Activated B cell treated with CpG ODN at 0.5 μM for 24 hours (primary cell): ENCODE results near the gene SLC35A3. TPM values are rescaled to one million over a fixed set of nuclear protein-coding genes. Genes with fewer than 3 reads are reported as not detected.

ENCODE experiments used
- ATAC-seq: fragments of 200-7000 bp; cut with Tn5 transposase; one replicate; pipeline ENCODE4 v1.10.0; 2021; ENCODE audit warnings: low read depth, mild to moderate bottlenecking, moderate library complexity
- CTCF ChIA-PET: fragments of 350-600 bp; sonication (Branson Sonifier 250); formaldehyde crosslinking; loops from one replicate; lab custom pipeline; 2021; ENCODE audit warnings: antibody characterized with exemption; lab: Charles Lee
- POLR2A ChIA-PET: fragments of 350-600 bp; sonication (Branson Sonifier 250); formaldehyde crosslinking; loops from one replicate; lab custom pipeline; 2021; ENCODE audit warnings: antibody characterized with exemption; lab: Charles Lee
- DNase-seq: peaks from one replicate; pipeline ENCODE4 v3.0.0; 2022
- H3K27ac Mint-ChIP-seq: one replicate; pipeline ENCODE4 v1.8.0; 2020; ENCODE audit warnings: mixed read lengths
- H3K27me3 Mint-ChIP-seq: one replicate; pipeline ENCODE4 v1.8.0; 2021; ENCODE audit warnings: mixed read lengths
- H3K36me3 Mint-ChIP-seq: one replicate; pipeline ENCODE4 v1.8.0; 2021; ENCODE audit warnings: low read depth, mixed read lengths
- H3K4me1 Mint-ChIP-seq: one replicate; pipeline ENCODE4 v1.8.0; 2021; ENCODE audit warnings: mixed read lengths
- H3K4me3 Mint-ChIP-seq: one replicate; pipeline ENCODE4 v1.8.0; 2020; ENCODE audit warnings: mild to moderate bottlenecking, mixed read lengths
- H3K9me3 Mint-ChIP-seq: one replicate; pipeline ENCODE4 v1.8.0; 2020; ENCODE audit warnings: mixed read lengths
- intact Hi-C: fragments of 100-400 bp; cut with micrococcal nuclease; formaldehyde crosslinking; loops from one replicate; pipeline ENCODE4 v1.15.1; 2024
- total RNA-seq: library from RNA; stranded (reverse); gene quantifications from 2 replicates; pipeline ENCODE4 v1.2.3, GENCODE V29; 2022
- TF ChIP-seq, protein P1 (sequence below): fragments of 200-600 bp; IDR thresholded peaks from one replicate; pipeline ENCODE4 v1.8.0; 2022; ENCODE audit warnings: antibody characterized with exemption, mild to moderate bottlenecking

Gene SLC35A3
- total RNA-seq, 1 donor from 2014 or later: 21.1 TPM

- Mint-ChIP-seq H3K36me3 (peaks cover 3% of the 10 kb centered on the region), H3K27ac (no peak overlapping the region), H3K27me3 (no peaks in the 10 kb centered on the region), H3K4me3 (no peak overlapping the region), H3K4me1 (no peaks in the 10 kb centered on the region), H3K9me3 (no peaks in the 10 kb centered on the region)
- DNase-seq (no peak), ATAC-seq (no peak)
- ChIA-PET CTCF (no interaction called here), POLR2A (no interaction called here)
- TF ChIP-seq, protein P1, sequence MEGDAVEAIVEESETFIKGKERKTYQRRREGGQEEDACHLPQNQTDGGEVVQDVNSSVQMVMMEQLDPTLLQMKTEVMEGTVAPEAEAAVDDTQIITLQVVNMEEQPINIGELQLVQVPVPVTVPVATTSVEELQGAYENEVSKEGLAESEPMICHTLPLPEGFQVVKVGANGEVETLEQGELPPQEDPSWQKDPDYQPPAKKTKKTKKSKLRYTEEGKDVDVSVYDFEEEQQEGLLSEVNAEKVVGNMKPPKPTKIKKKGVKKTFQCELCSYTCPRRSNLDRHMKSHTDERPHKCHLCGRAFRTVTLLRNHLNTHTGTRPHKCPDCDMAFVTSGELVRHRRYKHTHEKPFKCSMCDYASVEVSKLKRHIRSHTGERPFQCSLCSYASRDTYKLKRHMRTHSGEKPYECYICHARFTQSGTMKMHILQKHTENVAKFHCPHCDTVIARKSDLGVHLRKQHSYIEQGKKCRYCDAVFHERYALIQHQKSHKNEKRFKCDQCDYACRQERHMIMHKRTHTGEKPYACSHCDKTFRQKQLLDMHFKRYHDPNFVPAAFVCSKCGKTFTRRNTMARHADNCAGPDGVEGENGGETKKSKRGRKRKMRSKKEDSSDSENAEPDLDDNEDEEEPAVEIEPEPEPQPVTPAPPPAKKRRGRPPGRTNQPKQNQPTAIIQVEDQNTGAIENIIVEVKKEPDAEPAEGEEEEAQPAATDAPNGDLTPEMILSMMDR: no peak
- intact Hi-C loops: no loop called here
These were observed 57.4 kb downstream of the SLC35A3 start for GRCh38 chr1:100027212-100027611.

- no peak for DNase-seq
- Mint-ChIP-seq H3K4me1 (no peaks in the 10 kb centered on the region), H3K9me3 (no peaks in the 10 kb centered on the region), H3K36me3 (no peaks in the 10 kb centered on the region), H3K27ac (no peak overlapping the region), H3K4me3 (no peak overlapping the region), H3K27me3 (no peaks in the 10 kb centered on the region)
- ChIA-PET POLR2A (no interaction called here), CTCF (no interaction called here)
- TF ChIP-seq, protein P1: no peak
- intact Hi-C loops: no loop called here
- no peak for ATAC-seq
These were observed 59.0 kb downstream of the SLC35A3 start for GRCh38 chr1:100028765-100029164.

DNA sequence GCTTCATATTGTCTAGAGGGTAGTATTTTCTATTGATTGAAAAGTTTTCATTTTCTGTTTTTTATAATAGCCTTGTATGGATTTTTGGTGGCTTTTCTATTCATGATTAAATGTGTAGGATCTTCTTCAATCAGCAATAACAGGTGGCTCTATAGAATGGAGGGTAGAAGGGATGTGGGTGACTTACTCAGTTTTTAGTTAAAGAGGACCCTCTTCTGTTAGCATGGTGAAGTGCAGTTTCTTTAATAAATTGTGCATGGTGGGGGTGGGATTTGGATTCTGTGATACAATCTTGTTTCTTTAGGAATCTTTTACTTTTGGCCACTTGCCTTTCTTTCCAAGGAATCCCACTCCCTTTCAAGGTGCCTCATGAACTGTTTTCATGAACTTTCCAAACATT, 64.7 kb downstream of the SLC35A3 start:
- ChIA-PET CTCF (no interaction called here), POLR2A (no interaction called here)
- no peak overlapping the region for H3K27ac Mint-ChIP-seq
- no peaks in the 10 kb centered on the region for H3K27me3 Mint-ChIP-seq
- no peaks in the 10 kb centered on the region for H3K9me3 Mint-ChIP-seq
- intact Hi-C loops: loop anchor here (1.0 kb wide), 1 partner anchor 226 kb away; no protein-coding TSS in a partner anchor
- TF ChIP-seq, protein P1: no peak
- peaks cover 10% of the 10 kb centered on the region for H3K36me3 Mint-ChIP-seq
- peaks cover 24% of the 10 kb centered on the region for H3K4me1 Mint-ChIP-seq
- ATAC-seq (no peak), DNase-seq (no peak)
- H3K4me3 Mint-ChIP-seq: no peak overlapping the region

- H3K27me3 Mint-ChIP-seq: no peaks in the 10 kb centered on the region
- ChIA-PET POLR2A (no interaction called here), CTCF (no interaction called here)
- H3K4me3 Mint-ChIP-seq: no peak overlapping the region
- ATAC-seq (no peak), DNase-seq (no peak)
- TF ChIP-seq, protein P1: no peak
- H3K4me1 Mint-ChIP-seq: peaks cover 31% of the 10 kb centered on the region
- peaks cover 13% of the 10 kb centered on the region for H3K36me3 Mint-ChIP-seq
- H3K27ac Mint-ChIP-seq: no peak overlapping the region
- H3K9me3 Mint-ChIP-seq: no peaks in the 10 kb centered on the region
- intact Hi-C loops: loop anchor here (5.0 kb wide), 1 partner anchor 1163 kb away; no protein-coding TSS in a partner anchor
These were observed 65.4 kb downstream of the SLC35A3 start for GRCh38 chr1:100035214-100035613.

DNA sequence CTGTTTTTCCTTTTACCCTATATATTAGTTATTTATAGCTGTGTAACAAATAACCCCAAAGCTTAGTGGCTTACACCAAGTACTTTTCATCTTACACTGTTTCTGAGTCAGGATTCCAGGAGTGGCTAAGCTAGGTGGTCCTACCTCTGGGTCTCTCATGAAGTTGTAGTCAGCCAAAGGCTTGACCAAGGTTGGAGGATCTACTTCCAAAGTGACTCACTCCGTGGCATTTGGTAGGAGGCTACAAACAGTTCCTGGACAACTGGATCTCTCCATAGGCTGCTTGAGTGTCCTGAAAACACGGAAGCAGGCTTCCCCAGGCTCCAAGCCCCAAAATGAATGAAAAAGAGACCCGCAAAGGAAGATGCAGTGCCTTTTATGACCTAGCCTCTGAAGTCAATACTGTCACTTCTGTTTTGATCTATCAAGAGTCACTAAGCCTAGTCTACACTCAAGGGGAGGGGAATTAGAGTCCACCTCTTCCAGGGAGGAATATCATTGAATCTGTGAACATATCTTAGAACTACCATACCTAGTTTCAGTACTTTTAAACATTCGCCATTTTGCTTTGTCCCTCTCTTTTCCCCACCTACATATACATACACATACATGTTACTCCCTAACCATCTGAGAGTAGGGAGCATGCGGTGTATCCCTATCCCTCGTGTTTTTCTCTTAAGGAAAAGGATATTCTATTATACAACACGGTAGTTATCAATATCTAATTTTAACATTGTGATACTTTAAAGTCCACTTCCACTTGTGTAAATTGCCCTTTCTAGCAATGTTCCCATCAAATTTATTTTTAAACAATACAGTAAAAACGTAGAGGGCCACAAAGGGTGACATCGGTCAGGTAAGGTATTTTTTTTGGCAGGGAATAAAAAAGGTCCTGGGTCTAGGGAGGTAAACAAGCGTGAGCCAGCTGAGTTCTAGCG, 67.2 kb downstream of the SLC35A3 start:
- H3K4me1 Mint-ChIP-seq: peaks cover 45% of the 10 kb centered on the region
- ATAC-seq: no peak

More for the DNA sequence above, 67.2 kb downstream of the SLC35A3 start:
- Mint-ChIP-seq H3K4me3 (peak overlapping the region; percentile 98), H3K9me3 (no peaks in the 10 kb centered on the region), H3K36me3 (peaks cover 17% of the 10 kb centered on the region), H3K27me3 (no peaks in the 10 kb centered on the region), H3K27ac (peak overlapping the region; percentile 98)
- TF ChIP-seq, protein P1: no peak
- intact Hi-C loops: loop anchor here (5.0 kb wide), 1 partner anchor 1165 kb away; no protein-coding TSS in a partner anchor
- no peak for DNase-seq
- ChIA-PET POLR2A (interaction anchor here (0.5 to 2.9 kb wide), 10 partner anchors 10 to 1173 kb away, joined by 3 to 22 read pairs (median 5); partner anchors contain the start of genes AGL, DBT, RTCA and SASS6), CTCF (no interaction called here)
